WTC11 (cell line): Measurements from ENCODE around the gene NPAS3. TPM values are rescaled to one million over a fixed set of nuclear protein-coding genes. Genes with fewer than 3 reads are reported as not detected.

Experiments
- ATAC-seq: fragments of 200-7000 bp; cut with Tn5 transposase; 2 replicates; pipeline ENCODE4 v1.10.0; 2021; ENCODE audit warnings: mild to moderate bottlenecking, moderate library complexity
- CTCF ChIA-PET: fragments of 300-600 bp; sonication (Branson Sonifier 250); formaldehyde crosslinking; loops from one replicate; lab custom pipeline; 2021; ENCODE audit warnings: antibody characterized with exemption; lab: Charles Lee
- POLR2A ChIA-PET: fragments of 350-600 bp; sonication (Branson Sonifier 250); formaldehyde crosslinking; loops from one replicate; lab custom pipeline; 2021; ENCODE audit warnings: antibody characterized with exemption; lab: Charles Lee
- DNase-seq: peaks from one replicate; pipeline ENCODE4 v3.0.0; 2021; ENCODE audit warnings: low spot score
- H3K27ac Mint-ChIP-seq: 2 replicates; pipeline ENCODE4 v1.8.0; 2021; ENCODE audit warnings: mixed read lengths
- H3K27me3 Mint-ChIP-seq: 2 replicates; pipeline ENCODE4 v1.8.0; 2021; ENCODE audit warnings: low read depth, mild to moderate bottlenecking, moderate library complexity, mixed read lengths
- H3K36me3 Mint-ChIP-seq: 2 replicates; pipeline ENCODE4 v1.8.0; 2021; ENCODE audit warnings: mixed read lengths
- H3K4me1 Mint-ChIP-seq: 2 replicates; pipeline ENCODE4 v1.8.0; 2022; ENCODE audit warnings: mixed read lengths
- H3K4me3 Mint-ChIP-seq: 2 replicates; pipeline ENCODE4 v1.8.0; 2021; ENCODE audit warnings: mild to moderate bottlenecking, moderate library complexity, mixed read lengths
- H3K9me3 Mint-ChIP-seq: 2 replicates; pipeline ENCODE4 v1.8.0; 2021; ENCODE audit warnings: mixed read lengths
- AR ChIP-seq: fragments of 250-450 bp; sonication (Bioruptor Pico); IDR thresholded peaks from 2 replicates; pipeline ENCODE4 v1.9.0; 2021; ENCODE audit warnings: mild to moderate bottlenecking
- CREM ChIP-seq: sonication (generic); formaldehyde crosslinking; IDR thresholded peaks from 2 replicates; pipeline ENCODE4 v1.8.1; 2022; ENCODE audit warnings: mild to moderate bottlenecking, missing genetic modification reagents, moderate library complexity
- CTCF ChIP-seq: fragments of 200-600 bp; IDR thresholded peaks from 2 replicates; pipeline ENCODE4 v1.8.0; 2022; ENCODE audit warnings: antibody characterized with exemption
- E2F5 ChIP-seq: sonication (generic); formaldehyde crosslinking; IDR thresholded peaks from 2 replicates; pipeline ENCODE4 v1.8.1; 2022; ENCODE audit warnings: mild to moderate bottlenecking, moderate library complexity, missing genetic modification reagents
- ELF4 ChIP-seq: sonication (generic); formaldehyde crosslinking; IDR thresholded peaks from 2 replicates; pipeline ENCODE4 v1.8.1; 2022; ENCODE audit warnings: low read depth, mild to moderate bottlenecking, moderate library complexity, missing genetic modification reagents
- ETV6 ChIP-seq: sonication (generic); formaldehyde crosslinking; IDR thresholded peaks from 2 replicates; pipeline ENCODE4 v1.8.1; 2022; ENCODE audit warnings: mild to moderate bottlenecking, missing genetic modification reagents
- GABPB1 ChIP-seq: sonication (generic); formaldehyde crosslinking; IDR thresholded peaks from 2 replicates; pipeline ENCODE4 v1.8.1; 2023; ENCODE audit warnings: mild to moderate bottlenecking, missing genetic modification reagents
- HMGA2 ChIP-seq: fragments of 250-450 bp; sonication (Bioruptor Pico); IDR thresholded peaks from 2 replicates; pipeline ENCODE4 v1.4.0; 2021; ENCODE audit warnings: mild to moderate bottlenecking, moderate library complexity
- HMGXB4 ChIP-seq: sonication (generic); formaldehyde crosslinking; IDR thresholded peaks from 2 replicates; pipeline ENCODE4 v1.8.1; 2023; ENCODE audit warnings: mild to moderate bottlenecking, moderate library complexity, missing genetic modification reagents
- IRF2 ChIP-seq: sonication (generic); formaldehyde crosslinking; IDR thresholded peaks from 2 replicates; pipeline ENCODE4 v1.8.0; 2022; ENCODE audit warnings: low read depth, missing genetic modification reagents, borderline replicate concordance
- JAZF1 ChIP-seq: fragments of 250-450 bp; sonication (Bioruptor Pico); IDR thresholded peaks from 2 replicates; pipeline ENCODE4 v1.9.0; 2021; ENCODE audit warnings: moderate library complexity, mild to moderate bottlenecking, inconsistent platforms
- KAT7 ChIP-seq: sonication (generic); formaldehyde crosslinking; IDR thresholded peaks from 2 replicates; pipeline ENCODE4 v1.8.1; 2023; ENCODE audit warnings: missing genetic modification reagents, mild to moderate bottlenecking, borderline replicate concordance
- NFE2L1 ChIP-seq: sonication (generic); formaldehyde crosslinking; IDR thresholded peaks from 2 replicates; pipeline ENCODE4 v1.8.1; 2023; ENCODE audit warnings: missing genetic modification reagents
- NR2C2 ChIP-seq: sonication (generic); formaldehyde crosslinking; IDR thresholded peaks from 2 replicates; pipeline ENCODE4 v1.8.0; 2022; ENCODE audit warnings: mild to moderate bottlenecking, missing genetic modification reagents
- RELA ChIP-seq: sonication (generic); formaldehyde crosslinking; IDR thresholded peaks from 2 replicates; pipeline ENCODE4 v1.8.1; 2022; ENCODE audit warnings: missing genetic modification reagents, mild to moderate bottlenecking, borderline replicate concordance
- RORB ChIP-seq: fragments of 250-450 bp; sonication (Bioruptor Pico); IDR thresholded peaks from 2 replicates; pipeline ENCODE4 v1.9.0; 2021; ENCODE audit warnings: mild to moderate bottlenecking
- SMAD4 ChIP-seq: sonication (generic); formaldehyde crosslinking; IDR thresholded peaks from 2 replicates; pipeline ENCODE4 v1.8.0; 2022; ENCODE audit warnings: mild to moderate bottlenecking, missing genetic modification reagents
- SP1 ChIP-seq: sonication (generic); formaldehyde crosslinking; conservative IDR thresholded peaks from 2 replicates; pipeline ENCODE4 v1.8.1; 2022; ENCODE audit warnings: missing genetic modification reagents
- TEAD1 ChIP-seq: sonication (generic); formaldehyde crosslinking; IDR thresholded peaks from 2 replicates; pipeline ENCODE4 v1.8.0; 2022; ENCODE audit warnings: mild to moderate bottlenecking, missing genetic modification reagents
- TEAD4 ChIP-seq: sonication (generic); formaldehyde crosslinking; IDR thresholded peaks from 2 replicates; pipeline ENCODE4 v1.8.0; 2022; ENCODE audit warnings: mild to moderate bottlenecking, missing genetic modification reagents
- ZNF416 ChIP-seq: fragments of 250-450 bp; sonication (Bioruptor Pico); IDR thresholded peaks from 2 replicates; pipeline ENCODE4 v1.9.0; 2021; ENCODE audit warnings: mild to moderate bottlenecking, inconsistent platforms
- total RNA-seq: library from RNA; stranded (reverse); gene quantifications from 3 replicates; pipeline ENCODE4 v1.2.3, GENCODE V29; 2021
- TF ChIP-seq, protein P1 (sequence below): sonication (generic); formaldehyde crosslinking; IDR thresholded peaks from 2 replicates; pipeline ENCODE4 v1.8.0; 2022; ENCODE audit warnings: mild to moderate bottlenecking, missing genetic modification reagents
- TF ChIP-seq, protein P2 (sequence below): fragments of 250-450 bp; sonication (Bioruptor Pico); IDR thresholded peaks from 2 replicates; pipeline ENCODE4 v1.9.0; 2021; ENCODE audit warnings: mild to moderate bottlenecking, borderline replicate concordance

Gene NPAS3
- total RNA-seq, 1 experiment from 2014 or later = 3.2 TPM

DNA sequence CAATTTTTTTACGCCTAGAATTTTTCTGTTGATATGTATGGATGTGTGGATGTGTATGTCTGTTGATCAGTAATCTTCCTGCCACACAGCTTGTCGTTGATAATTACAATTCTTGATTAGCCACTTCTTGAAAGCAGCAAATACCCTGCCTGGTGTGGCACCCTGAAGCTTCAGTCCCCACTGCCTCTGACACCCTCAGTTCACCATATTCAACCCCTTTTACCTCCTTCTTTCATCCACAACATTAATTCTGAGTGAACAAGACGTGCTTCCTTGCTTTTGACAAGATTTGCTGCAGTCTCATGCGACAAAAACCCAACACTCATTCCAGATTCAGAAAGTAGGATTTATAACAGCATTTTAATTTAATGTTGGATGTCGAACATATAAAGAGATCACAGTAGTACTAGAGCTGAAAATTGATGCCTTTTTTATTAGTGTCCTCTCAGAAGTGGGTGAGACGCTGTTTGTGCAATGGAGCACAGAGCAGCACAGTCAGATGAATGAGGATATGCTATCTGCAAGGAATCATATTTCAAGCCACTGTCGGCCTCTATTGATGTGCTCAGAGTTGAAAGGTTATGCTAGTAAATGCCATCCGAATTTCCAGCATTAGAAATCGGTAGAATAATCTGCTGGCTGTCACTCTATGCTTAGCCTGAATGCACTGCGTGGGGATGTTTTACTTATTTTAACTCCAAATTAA, 628.5 kb downstream of the NPAS3 start:
- no peaks in the 10 kb centered on the region for H3K36me3 Mint-ChIP-seq
- H3K9me3 Mint-ChIP-seq = no peaks in the 10 kb centered on the region
- POLR2A ChIA-PET = no interaction called here
- no peaks in the 10 kb centered on the region for H3K27me3 Mint-ChIP-seq
- TF ChIP-seq ELF4 (no peak), AR (no peak), ETV6 (no peak), HMGA2 (no peak), IRF2 (CRISPR knock-in tag) (no peak), NR2C2 (CRISPR knock-in tag) (no peak), E2F5 (CRISPR knock-in tag) (no peak), JAZF1 (CRISPR knock-in tag) (no peak), ZNF416 (CRISPR knock-in tag) (no peak), TEAD4 (CRISPR knock-in tag) (no peak), TEAD1 (CRISPR knock-in tag) (no peak), NFE2L1 (CRISPR knock-in tag) (no peak), SMAD4 (CRISPR knock-in tag) (no peak), RELA (CRISPR knock-in tag) (no peak), RORB (CRISPR knock-in tag) (no peak)
- TF ChIP-seq, protein P1, sequence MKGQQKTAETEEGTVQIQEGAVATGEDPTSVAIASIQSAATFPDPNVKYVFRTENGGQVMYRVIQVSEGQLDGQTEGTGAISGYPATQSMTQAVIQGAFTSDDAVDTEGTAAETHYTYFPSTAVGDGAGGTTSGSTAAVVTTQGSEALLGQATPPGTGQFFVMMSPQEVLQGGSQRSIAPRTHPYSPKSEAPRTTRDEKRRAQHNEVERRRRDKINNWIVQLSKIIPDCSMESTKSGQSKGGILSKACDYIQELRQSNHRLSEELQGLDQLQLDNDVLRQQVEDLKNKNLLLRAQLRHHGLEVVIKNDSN (CRISPR knock-in tag) = no peak
- no peak for DNase-seq
- H3K4me3 Mint-ChIP-seq = no peak overlapping the region
- CTCF ChIA-PET = no interaction called here
- no peak for ATAC-seq
- H3K4me1 Mint-ChIP-seq = peaks cover 53% of the 10 kb centered on the region
- no peak overlapping the region for H3K27ac Mint-ChIP-seq

DNA sequence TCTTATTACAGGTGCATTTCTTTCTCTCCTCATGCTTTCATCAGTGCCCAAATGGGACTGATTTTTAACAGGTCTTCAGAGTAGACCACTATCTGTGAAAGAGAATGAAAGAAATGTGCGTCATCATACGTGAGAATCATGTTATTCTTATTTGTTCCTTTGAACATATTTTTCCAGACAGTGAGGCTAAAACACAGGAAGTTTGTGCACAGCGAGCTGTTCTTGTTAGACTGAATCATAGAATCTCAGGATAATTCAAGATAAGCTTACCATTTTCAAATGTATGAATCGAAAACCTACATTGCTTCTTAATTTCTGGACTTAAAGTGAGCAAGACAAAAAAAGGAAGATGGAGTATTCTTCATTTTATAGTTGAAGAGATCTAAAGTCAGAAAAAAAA, 629.1 kb downstream of the NPAS3 start:
- no peak overlapping the region for H3K27ac Mint-ChIP-seq
- H3K4me3 Mint-ChIP-seq = no peak overlapping the region
- ChIA-PET POLR2A (no interaction called here), CTCF (no interaction called here)
- H3K9me3 Mint-ChIP-seq = no peaks in the 10 kb centered on the region
- ATAC-seq = no peak
- H3K36me3 Mint-ChIP-seq = no peaks in the 10 kb centered on the region
- DNase-seq = no peak
- H3K4me1 Mint-ChIP-seq = peaks cover 51% of the 10 kb centered on the region
- H3K27me3 Mint-ChIP-seq = no peaks in the 10 kb centered on the region
- TF ChIP-seq KAT7 (CRISPR knock-in tag) (no peak), CREM (CRISPR knock-in tag) (no peak), RORB (CRISPR knock-in tag) (no peak), NFE2L1 (CRISPR knock-in tag) (no peak), CTCF (no peak), HMGXB4 (CRISPR knock-in tag) (no peak), GABPB1 (no peak), SP1 (no peak)
- TF ChIP-seq, protein P2, sequence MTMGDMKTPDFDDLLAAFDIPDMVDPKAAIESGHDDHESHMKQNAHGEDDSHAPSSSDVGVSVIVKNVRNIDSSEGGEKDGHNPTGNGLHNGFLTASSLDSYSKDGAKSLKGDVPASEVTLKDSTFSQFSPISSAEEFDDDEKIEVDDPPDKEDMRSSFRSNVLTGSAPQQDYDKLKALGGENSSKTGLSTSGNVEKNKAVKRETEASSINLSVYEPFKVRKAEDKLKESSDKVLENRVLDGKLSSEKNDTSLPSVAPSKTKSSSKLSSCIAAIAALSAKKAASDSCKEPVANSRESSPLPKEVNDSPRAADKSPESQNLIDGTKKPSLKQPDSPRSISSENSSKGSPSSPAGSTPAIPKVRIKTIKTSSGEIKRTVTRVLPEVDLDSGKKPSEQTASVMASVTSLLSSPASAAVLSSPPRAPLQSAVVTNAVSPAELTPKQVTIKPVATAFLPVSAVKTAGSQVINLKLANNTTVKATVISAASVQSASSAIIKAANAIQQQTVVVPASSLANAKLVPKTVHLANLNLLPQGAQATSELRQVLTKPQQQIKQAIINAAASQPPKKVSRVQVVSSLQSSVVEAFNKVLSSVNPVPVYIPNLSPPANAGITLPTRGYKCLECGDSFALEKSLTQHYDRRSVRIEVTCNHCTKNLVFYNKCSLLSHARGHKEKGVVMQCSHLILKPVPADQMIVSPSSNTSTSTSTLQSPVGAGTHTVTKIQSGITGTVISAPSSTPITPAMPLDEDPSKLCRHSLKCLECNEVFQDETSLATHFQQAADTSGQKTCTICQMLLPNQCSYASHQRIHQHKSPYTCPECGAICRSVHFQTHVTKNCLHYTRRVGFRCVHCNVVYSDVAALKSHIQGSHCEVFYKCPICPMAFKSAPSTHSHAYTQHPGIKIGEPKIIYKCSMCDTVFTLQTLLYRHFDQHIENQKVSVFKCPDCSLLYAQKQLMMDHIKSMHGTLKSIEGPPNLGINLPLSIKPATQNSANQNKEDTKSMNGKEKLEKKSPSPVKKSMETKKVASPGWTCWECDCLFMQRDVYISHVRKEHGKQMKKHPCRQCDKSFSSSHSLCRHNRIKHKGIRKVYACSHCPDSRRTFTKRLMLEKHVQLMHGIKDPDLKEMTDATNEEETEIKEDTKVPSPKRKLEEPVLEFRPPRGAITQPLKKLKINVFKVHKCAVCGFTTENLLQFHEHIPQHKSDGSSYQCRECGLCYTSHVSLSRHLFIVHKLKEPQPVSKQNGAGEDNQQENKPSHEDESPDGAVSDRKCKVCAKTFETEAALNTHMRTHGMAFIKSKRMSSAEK (CRISPR knock-in tag) = no peak
